Measurements from ENCODE around the gene INTS2.
"Not testable (repeated sequence)": the region's sequence is repeated elsewhere in the genome, so short reads cannot be mapped to it uniquely, and the experiment has no call there.

INTS2 gene

GRCh38 chr17:61874075-61874474 is 53.7 kb downstream of the INTS2 start:
- no peak for ATAC-seq
- H3K4me1 Mint-ChIP-seq = no peaks in the 10 kb centered on the region
- no peaks in the 10 kb centered on the region for H3K9me3 Mint-ChIP-seq
- no peaks in the 10 kb centered on the region for H3K27me3 Mint-ChIP-seq
- no peak overlapping the region for H3K4me3 Mint-ChIP-seq
- no peak for DNase-seq
- no peak overlapping the region for H3K27ac Mint-ChIP-seq

GRCh38 chr17:61872099-61872498 is 55.7 kb downstream of the INTS2 start:
- H3K27me3 Mint-ChIP-seq = no peaks in the 10 kb centered on the region
- ATAC-seq = no peak
- no peak overlapping the region for H3K27ac Mint-ChIP-seq
- H3K4me3 Mint-ChIP-seq = no peak overlapping the region
- H3K9me3 Mint-ChIP-seq = no peaks in the 10 kb centered on the region
- H3K4me1 Mint-ChIP-seq = no peaks in the 10 kb centered on the region
- DNase-seq = no peak

- Mint-ChIP-seq H3K9me3 (no peaks in the 10 kb centered on the region), H3K27me3 (no peaks in the 10 kb centered on the region), H3K27ac (no peak overlapping the region), H3K4me3 (no peak overlapping the region), H3K4me1 (peaks cover 2% of the 10 kb centered on the region)
- DNase-seq (no peak), ATAC-seq (no peak)
These were observed 58.6 kb downstream of the INTS2 start for GRCh38 chr17:61869138-61869537.

GRCh38 chr17:61868074-61868473 is 59.7 kb downstream of the INTS2 start:
- ATAC-seq (no peak), DNase-seq (no peak)
- Mint-ChIP-seq H3K4me3 (no peak overlapping the region), H3K4me1 (peaks cover 8% of the 10 kb centered on the region), H3K9me3 (no peaks in the 10 kb centered on the region), H3K27ac (no peak overlapping the region), H3K27me3 (no peaks in the 10 kb centered on the region)

GRCh38 chr17:61867033-61867432 is 60.7 kb downstream of the INTS2 start:
- Mint-ChIP-seq H3K4me1 (peaks cover 17% of the 10 kb centered on the region), H3K27ac (no peak overlapping the region), H3K27me3 (no peaks in the 10 kb centered on the region), H3K4me3 (no peak overlapping the region), H3K9me3 (no peaks in the 10 kb centered on the region)
- DNase-seq (no peak), ATAC-seq (no peak)

GRCh38 chr17:61863801-61864126 is 64.0 kb downstream of the INTS2 start:
- peak; percentile 7 for ATAC-seq
- no peaks in the 10 kb centered on the region for H3K27me3 Mint-ChIP-seq
- no peak for DNase-seq
- peaks cover 26% of the 10 kb centered on the region for H3K4me1 Mint-ChIP-seq
- H3K27ac Mint-ChIP-seq = peak overlapping the region; percentile 95 to 96
- peak overlapping the region; percentile 99 to 100 for H3K4me3 Mint-ChIP-seq
- no peaks in the 10 kb centered on the region for H3K9me3 Mint-ChIP-seq

GRCh38 chr17:61862975-61863800 is 64.6 kb downstream of the INTS2 start, which contains the start of gene BRIP1:
Gene BRIP1, minus strand, starts transcription at chr17:61863528. Its CDS starts 1,989 bp downstream, at chr17:61861539.
- peak; percentile 80 to 88 for DNase-seq
- Mint-ChIP-seq H3K27ac (peak within 1 kb of the TSS; percentile 95 to 96), H3K27me3 (no peaks in the 10 kb centered on the region), H3K4me3 (peak within 1 kb of the TSS; percentile 99 to 100), H3K9me3 (no peaks in the 10 kb centered on the region), H3K4me1 (peaks cover 26% of the 10 kb centered on the region)
- peak; percentile 96 for ATAC-seq

- H3K4me3 Mint-ChIP-seq = peak overlapping the region; percentile 99 to 100
- H3K27me3 Mint-ChIP-seq = no peaks in the 10 kb centered on the region
- no peak for DNase-seq
- H3K4me1 Mint-ChIP-seq = peaks cover 26% of the 10 kb centered on the region
- no peaks in the 10 kb centered on the region for H3K9me3 Mint-ChIP-seq
- ATAC-seq = no peak
- H3K27ac Mint-ChIP-seq = peak overlapping the region; percentile 95 to 96
These were observed 65.6 kb downstream of the INTS2 start for GRCh38 chr17:61862105-61862574.

- not testable (repeated sequence) for H3K27ac Mint-ChIP-seq, ATAC-seq, H3K27me3 Mint-ChIP-seq, H3K4me3 Mint-ChIP-seq, DNase-seq, H3K9me3 Mint-ChIP-seq
- peaks cover 26% of the 10 kb centered on the region for H3K4me1 Mint-ChIP-seq
These were observed 67.4 kb downstream of the INTS2 start for GRCh38 chr17:61860397-61860796.

GRCh38 chr17:61856035-61856434 is 71.7 kb downstream of the INTS2 start:
- no peaks in the 10 kb centered on the region for H3K4me1 Mint-ChIP-seq
- H3K4me3 Mint-ChIP-seq = no peak overlapping the region
- no peak overlapping the region for H3K27ac Mint-ChIP-seq
- no peaks in the 10 kb centered on the region for H3K9me3 Mint-ChIP-seq
- ATAC-seq (no peak), DNase-seq (no peak)
- no peaks in the 10 kb centered on the region for H3K27me3 Mint-ChIP-seq

- no peak overlapping the region for H3K27ac Mint-ChIP-seq
- DNase-seq (no peak), ATAC-seq (no peak)
- H3K4me3 Mint-ChIP-seq = no peak overlapping the region
- H3K27me3 Mint-ChIP-seq = no peaks in the 10 kb centered on the region
- H3K4me1 Mint-ChIP-seq = no peaks in the 10 kb centered on the region
- H3K9me3 Mint-ChIP-seq = no peaks in the 10 kb centered on the region
These were observed 74.9 kb downstream of the INTS2 start for GRCh38 chr17:61852857-61853256.

GRCh38 chr17:61849674-61850073 is 78.1 kb downstream of the INTS2 start:
- no peaks in the 10 kb centered on the region for H3K9me3 Mint-ChIP-seq
- no peak overlapping the region for H3K4me3 Mint-ChIP-seq
- H3K27me3 Mint-ChIP-seq = no peaks in the 10 kb centered on the region
- DNase-seq (no peak), ATAC-seq (no peak)
- no peaks in the 10 kb centered on the region for H3K4me1 Mint-ChIP-seq
- H3K27ac Mint-ChIP-seq = no peak overlapping the region

GRCh38 chr17:61848896-61849295 is 78.9 kb downstream of the INTS2 start:
- Mint-ChIP-seq H3K27ac (no peak overlapping the region), H3K4me1 (no peaks in the 10 kb centered on the region), H3K27me3 (no peaks in the 10 kb centered on the region), H3K9me3 (no peaks in the 10 kb centered on the region), H3K4me3 (no peak overlapping the region)
- DNase-seq (no peak), ATAC-seq (no peak)

GRCh38 chr17:61848247-61848646 is 79.5 kb downstream of the INTS2 start:
- Mint-ChIP-seq H3K4me1 (no peaks in the 10 kb centered on the region), H3K27ac (no peak overlapping the region), H3K9me3 (no peaks in the 10 kb centered on the region), H3K4me3 (no peak overlapping the region), H3K27me3 (no peaks in the 10 kb centered on the region)
- DNase-seq (no peak), ATAC-seq (no peak)

- Mint-ChIP-seq H3K9me3 (no peaks in the 10 kb centered on the region), H3K4me1 (no peaks in the 10 kb centered on the region), H3K27me3 (no peaks in the 10 kb centered on the region), H3K27ac (no peak overlapping the region), H3K4me3 (no peak overlapping the region)
- no peak for DNase-seq
- no peak for ATAC-seq
These were observed 80.1 kb downstream of the INTS2 start for GRCh38 chr17:61847659-61848058.

GRCh38 chr17:61846761-61847375 is 80.9 kb downstream of the INTS2 start:
- no peak for DNase-seq
- no peaks in the 10 kb centered on the region for H3K9me3 Mint-ChIP-seq
- no peak overlapping the region for H3K27ac Mint-ChIP-seq
- H3K4me3 Mint-ChIP-seq = no peak overlapping the region
- no peak for ATAC-seq
- H3K27me3 Mint-ChIP-seq = no peaks in the 10 kb centered on the region
- no peaks in the 10 kb centered on the region for H3K4me1 Mint-ChIP-seq

Measured in stimulated activated naive CD8-positive, alpha-beta T cell treated with anti-CD3 and anti-CD28 coated beads, Interleukin-15, amount 100 ng/mL, for 72 hours (primary cell).